Psoas muscle (tissue), 8 donors: Measurements from ENCODE around the gene ABCD4. TPM values are rescaled to one million over a fixed set of nuclear protein-coding genes. Genes with fewer than 3 reads are reported as not detected.

Experiments used
- ATAC-seq, 4 donors: fragments of 200-7000 bp; cut with Tn5 transposase; one replicate each; pipeline ENCODE4 v1.9.1; 2020; ENCODE audit warnings: moderate library complexity in 3 of 4, mild to moderate bottlenecking in 2 of 4
- DNase-seq, 2 donors: peaks; one replicate each; pipeline ENCODE4 v3.0.0-alpha.2; 2020
- H3K27ac ChIP-seq: fragments of 200-600 bp; one replicate; pipeline ENCODE4 v1.8.0; 2022
- H3K27me3 ChIP-seq, 3 donors: fragments of 200-600 bp in 1 of 3; one replicate each; pipeline versions ENCODE4 v1.6.1 to v1.8.0; 2013 to 2022; ENCODE audit warnings: low read length in 2 of 3, mild to moderate bottlenecking in 2 of 3, moderate library complexity in 1 of 3; ENCODE audit not compliant: insufficient read depth in 3 of 3
- H3K36me3 ChIP-seq, 2 donors: fragments of 200-600 bp in 1 of 2; one replicate each; pipeline versions ENCODE4 v1.6.1 to v1.8.0; 2013 to 2022; ENCODE audit warnings: low read depth in 1 of 2, mild to moderate bottlenecking in 1 of 2, moderate library complexity in 1 of 2; ENCODE audit not compliant: insufficient read depth in 1 of 2
- H3K4me1 ChIP-seq: fragments of 200-600 bp; one replicate; pipeline ENCODE4 v1.8.0; 2022
- H3K4me3 ChIP-seq: fragments of 200-600 bp; one replicate; pipeline ENCODE4 v1.8.0; 2022; ENCODE audit warnings: mild to moderate bottlenecking
- H3K9me3 ChIP-seq: fragments of 200-600 bp; one replicate; pipeline ENCODE4 v1.8.0; 2022
- WGBS, 3 donors: extraction: QIAGEN DNeasy Blood & Tissue Kit; methylation state at CpG; one replicate each; pipeline versions ENCODE4 v1.1.6 to v1.1.7; 2013; 5-methylcytosine and 5-hydroxymethylcytosine counted together
- intact Hi-C, 2 donors: fragments of 100-400 bp; cut with DNase I; formaldehyde crosslinking; loops; one replicate each; pipeline versions ENCODE4 v1.11.0 to v1.14.2; 2022
- polyA plus RNA-seq, 3 donors: library from polyadenylated mRNA; stranded (reverse); fragments of 200-250 nt; gene quantifications; one replicate each; pipeline ENCODE4 v1.2.3, GENCODE V29; 2013
- total RNA-seq, 4 donors: library from RNA; stranded (reverse); fragmentation: NEBNext Ultra II Directional in 2 of 4; extraction: Animal tissue kit (Norgen Biotek cat#: 25700) in 2 of 4; gene quantifications; one replicate each; pipeline versions ENCODE4 v1.2.1 to v1.2.4, GENCODE V29; 2021 to 2023
- TF ChIP-seq, protein P1 (sequence below): fragments of 200-600 bp; IDR thresholded peaks from one replicate; pipeline ENCODE4 v1.8.0; 2022; ENCODE audit warnings: antibody characterized with exemption
- donor health status: healthy with polysubstance abuse.
- donor health status: DM: no; HTN: no; CAD: no; lungs with moderate emphysema.
- donor health status: Bipolar disorder and iron deficiency.
- donor health status: healthy.
- donor health status: DM: yes; HTN: yes; CAD: no.
- donor health status: DM: no; HTN: no; CAD: no.
- donor health status: DM: no; HTN: no; CAD: no.
- donor health status: DM: yes; HTN: yes; CAD: no.

The ABCD4 gene
- total and polyA plus RNA-seq, 7 donors, result 11.4 to 26.2 (median 15.3) TPM

DNA sequence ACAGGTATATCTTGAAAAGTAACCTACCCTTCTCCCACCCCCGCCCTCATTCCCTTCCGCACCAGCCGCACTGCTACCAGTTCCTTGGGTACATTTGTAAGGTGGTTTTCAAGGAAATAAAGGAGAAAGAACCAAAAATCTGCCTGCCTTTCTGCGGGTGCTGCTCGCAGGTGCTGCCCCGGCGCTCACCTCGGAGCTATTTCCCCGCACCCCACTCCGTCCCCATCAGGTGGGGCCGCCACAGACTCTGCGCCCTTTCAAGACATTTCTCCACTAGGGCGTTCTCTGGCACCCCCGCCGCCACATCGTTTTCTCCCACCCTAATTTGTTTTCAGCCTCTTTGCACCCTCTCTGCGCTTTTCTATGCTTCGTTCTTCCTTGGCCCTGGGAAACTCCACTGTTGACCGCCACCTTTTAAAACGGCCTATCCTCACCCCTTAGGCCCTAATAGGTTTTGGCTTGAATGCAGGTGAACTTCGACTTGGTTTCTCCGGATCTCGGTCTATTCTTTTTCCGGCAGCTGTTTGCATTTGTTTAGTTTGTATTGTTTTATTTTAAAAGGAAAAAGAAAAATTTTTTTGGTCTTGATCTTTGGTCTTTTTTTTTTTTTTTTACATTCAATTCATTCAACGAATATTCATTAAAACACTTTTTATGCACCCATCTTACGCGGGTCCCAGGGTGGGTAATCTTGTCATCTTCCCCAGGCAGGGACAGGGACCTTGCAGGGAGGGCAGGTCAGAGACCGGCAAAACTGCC is 60.5 kb downstream of the ABCD4 start:
- Histone ChIP-seq H3K4me1 (peaks cover 23% of the 10 kb centered on the region), H3K4me3 (no peak overlapping the region), H3K27ac (no peak overlapping the region), H3K27me3 (peaks cover 0 to 83% (median 52%) of the 10 kb centered on the region in 3 donors), H3K36me3 (no peaks in the 10 kb centered on the region), H3K9me3 (no peaks in the 10 kb centered on the region)
- no peak for ATAC-seq
- 15 to 17% (median 17%) methylated on average over 28 of the region's 28 CpGs for WGBS, 3 donors
- DNase-seq, result no peak
- intact Hi-C loops, result no loop called here
- TF ChIP-seq, protein P1, sequence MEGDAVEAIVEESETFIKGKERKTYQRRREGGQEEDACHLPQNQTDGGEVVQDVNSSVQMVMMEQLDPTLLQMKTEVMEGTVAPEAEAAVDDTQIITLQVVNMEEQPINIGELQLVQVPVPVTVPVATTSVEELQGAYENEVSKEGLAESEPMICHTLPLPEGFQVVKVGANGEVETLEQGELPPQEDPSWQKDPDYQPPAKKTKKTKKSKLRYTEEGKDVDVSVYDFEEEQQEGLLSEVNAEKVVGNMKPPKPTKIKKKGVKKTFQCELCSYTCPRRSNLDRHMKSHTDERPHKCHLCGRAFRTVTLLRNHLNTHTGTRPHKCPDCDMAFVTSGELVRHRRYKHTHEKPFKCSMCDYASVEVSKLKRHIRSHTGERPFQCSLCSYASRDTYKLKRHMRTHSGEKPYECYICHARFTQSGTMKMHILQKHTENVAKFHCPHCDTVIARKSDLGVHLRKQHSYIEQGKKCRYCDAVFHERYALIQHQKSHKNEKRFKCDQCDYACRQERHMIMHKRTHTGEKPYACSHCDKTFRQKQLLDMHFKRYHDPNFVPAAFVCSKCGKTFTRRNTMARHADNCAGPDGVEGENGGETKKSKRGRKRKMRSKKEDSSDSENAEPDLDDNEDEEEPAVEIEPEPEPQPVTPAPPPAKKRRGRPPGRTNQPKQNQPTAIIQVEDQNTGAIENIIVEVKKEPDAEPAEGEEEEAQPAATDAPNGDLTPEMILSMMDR, result no peak

DNA sequence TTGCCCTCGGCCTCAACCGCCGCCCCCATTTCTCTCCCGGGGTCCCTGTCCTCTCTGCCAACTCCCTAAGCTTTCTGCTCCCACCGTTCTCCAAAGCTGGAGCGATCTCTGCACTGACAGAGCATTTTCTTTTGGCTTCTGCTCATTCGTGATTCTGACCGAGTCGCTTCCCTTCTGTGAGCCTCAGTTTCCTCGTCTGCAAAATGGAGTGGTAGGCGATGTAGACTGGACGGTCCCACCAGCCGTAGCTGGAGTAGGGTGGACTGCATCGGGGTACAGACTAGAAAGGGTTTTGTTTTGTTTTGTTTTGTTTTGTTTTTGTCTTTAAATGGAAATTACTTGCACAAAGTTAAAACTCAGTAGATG is 61.1 kb downstream of the ABCD4 start:
- intact Hi-C loops, result no loop called here
- Histone ChIP-seq H3K4me3 (peak overlapping the region; percentile 57), H3K27me3 (peaks cover 0 to 89% (median 52%) of the 10 kb centered on the region in 3 donors)

DNA sequence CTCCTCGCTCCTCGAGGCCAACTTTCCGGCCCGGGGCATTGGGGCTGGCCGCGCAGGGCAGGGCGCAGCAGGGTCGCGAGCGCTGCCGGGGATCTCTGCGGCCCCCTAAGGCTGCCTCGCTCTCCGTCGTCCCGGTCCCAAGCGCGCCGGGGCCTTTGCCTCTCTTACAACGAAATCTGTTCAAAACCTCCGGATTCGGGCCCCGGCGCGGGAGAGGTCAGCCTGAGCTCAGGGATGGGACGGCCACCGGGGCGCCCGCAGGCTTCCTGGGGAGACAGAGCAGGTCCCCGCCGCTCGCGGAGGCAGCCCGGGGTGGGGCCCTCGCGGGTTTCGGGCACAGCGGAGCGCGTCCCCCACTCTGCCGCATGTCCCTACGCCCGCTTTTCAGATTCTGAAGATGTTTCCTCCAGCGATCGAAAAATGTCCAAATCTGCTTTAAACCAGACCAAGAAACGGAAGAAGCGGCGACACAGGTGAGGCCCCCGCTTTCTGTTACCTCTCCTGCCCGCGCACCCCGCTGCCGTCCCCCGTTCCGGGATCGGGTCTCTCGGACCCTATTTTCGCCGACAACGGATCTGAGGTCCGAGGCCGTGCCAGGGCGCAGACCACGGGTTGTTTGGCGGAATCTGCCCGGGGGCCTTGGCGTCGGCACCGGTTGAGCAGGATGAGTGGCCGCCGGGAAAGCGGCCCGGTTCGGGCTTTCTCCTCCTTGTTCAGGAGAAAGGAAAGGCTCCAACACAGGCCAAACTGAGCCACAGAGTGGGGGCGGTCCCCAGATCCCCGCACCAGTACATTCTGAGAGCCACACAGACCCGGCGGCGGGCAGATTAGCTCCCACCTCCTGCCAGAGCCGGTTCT is 61.7 kb downstream of the ABCD4 start:
- WGBS, 3 donors, result 2% methylated on average over 67 to 79 of the region's 80 CpGs
- no peak for DNase-seq
- peaks cover 0 to 91% (median 50%) of the 10 kb centered on the region in 3 donors for H3K27me3 ChIP-seq

More for the DNA sequence above, 61.1 kb downstream of the ABCD4 start:
- Histone ChIP-seq H3K9me3 (no peaks in the 10 kb centered on the region), H3K36me3 (no peaks in the 10 kb centered on the region), H3K27ac (no peak overlapping the region), H3K4me1 (peaks cover 23% of the 10 kb centered on the region)
- 8 to 11% (median 9%) methylated on average over 14 of the region's 14 CpGs for WGBS, 3 donors
- DNase-seq, result no peak
- ATAC-seq, result no peak
- TF ChIP-seq, protein P1, result no peak

DNA sequence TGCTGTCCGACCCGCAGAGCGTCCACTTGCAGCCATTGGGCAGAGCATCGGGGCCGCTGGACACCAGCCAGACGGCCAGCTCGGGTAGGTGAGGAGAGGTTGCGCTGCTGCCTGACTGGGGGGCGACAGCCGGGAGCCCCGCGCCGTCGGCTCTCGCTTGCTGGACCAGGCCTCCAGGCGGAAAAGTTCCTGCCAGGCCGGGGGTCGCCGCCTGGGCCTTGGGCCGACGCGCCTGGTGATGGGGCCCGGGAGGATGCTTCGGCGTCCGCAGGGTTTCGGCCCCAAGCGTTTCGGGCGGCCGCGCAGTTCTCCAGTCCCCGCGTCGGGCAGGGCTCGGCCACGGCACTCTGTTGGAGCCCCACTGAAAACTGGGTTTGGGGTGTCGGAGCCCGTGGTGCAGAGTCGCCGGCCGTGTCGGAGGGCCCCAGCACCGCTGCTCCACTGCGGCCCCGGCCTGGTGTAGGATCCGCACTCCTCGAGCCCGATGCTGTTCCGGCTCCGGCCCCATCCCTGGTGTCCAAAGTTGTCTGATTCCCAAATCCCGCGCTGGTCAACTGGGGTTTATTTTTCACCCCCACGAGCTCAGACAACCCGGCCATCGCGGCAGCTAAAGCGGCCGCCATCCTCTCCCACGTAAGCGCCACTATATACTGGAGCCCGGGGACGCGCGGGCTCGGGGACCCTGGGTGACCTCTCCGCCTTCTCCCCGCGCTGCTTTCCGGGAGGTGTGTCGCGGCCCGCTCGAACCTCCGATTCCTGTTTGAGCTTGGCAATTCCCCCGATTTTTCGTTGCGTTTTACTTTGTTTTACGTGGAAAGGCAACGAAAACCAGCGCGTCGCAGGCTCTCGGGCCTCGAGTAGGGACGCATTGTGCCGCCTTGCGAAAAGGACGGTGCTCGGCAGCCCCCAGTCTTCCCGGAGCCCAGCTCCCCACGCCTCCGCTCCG is 62.6 kb downstream of the ABCD4 start:
- peak in 2 of 4 donors; percentile 31 to 55 for ATAC-seq
- TF ChIP-seq, protein P1, result no peak
- intact Hi-C loops, result no loop called here

More for the DNA sequence above, 61.7 kb downstream of the ABCD4 start:
- Histone ChIP-seq H3K36me3 (no peaks in the 10 kb centered on the region), H3K4me1 (peaks cover 23% of the 10 kb centered on the region), H3K9me3 (no peaks in the 10 kb centered on the region), H3K27ac (no peak overlapping the region), H3K4me3 (peak overlapping the region; percentile 57)
- TF ChIP-seq, protein P1, result no peak
- peak in 3 of 4 donors; percentile 19 to 66 (median 32) for ATAC-seq
- intact Hi-C loops, result no loop called here

More for the DNA sequence above, 62.6 kb downstream of the ABCD4 start:
- H3K27me3 ChIP-seq, result peaks cover 0 to 85% (median 47%) of the 10 kb centered on the region in 3 donors
- peak overlapping the region; percentile 57 for H3K4me3 ChIP-seq
- H3K27ac ChIP-seq, result no peak overlapping the region
- WGBS, 3 donors, result 2 to 4% (median 3%) methylated on average over 84 to 94 of the region's 94 CpGs
- peaks cover 23% of the 10 kb centered on the region for H3K4me1 ChIP-seq
- H3K36me3 ChIP-seq, result no peaks in the 10 kb centered on the region
- H3K9me3 ChIP-seq, result no peaks in the 10 kb centered on the region
- no peak for DNase-seq
